Esophagus squamous epithelium (tissue), 4 donors: ENCODE data around the gene AGAP6.
"Not testable (repeated sequence)": the region's sequence is repeated elsewhere in the genome, so short reads cannot be mapped to it uniquely, and the experiment has no call there.

ENCODE experiments used
- POLR2A ChIP-seq, 4 donors: fragments of 450-650 bp; IDR thresholded peaks; one replicate each; pipeline ENCODE4 v1.6.1; 2017; ENCODE audit warnings: antibody characterized with exemption in 4 of 4, mild to moderate bottlenecking in 4 of 4, moderate library complexity in 3 of 4
- TF ChIP-seq, protein P1 (sequence below), 6 experiments: fragments of 450-650 bp in 4 of 6; fragments of 200-600 bp in 2 of 6; sonication (generic) in 2 of 6; IDR thresholded peaks; one replicate each; pipeline ENCODE4 v1.5.1; 2016 to 2019; ENCODE audit warnings: antibody characterized with exemption in 6 of 6, mild to moderate bottlenecking in 4 of 6, moderate library complexity in 4 of 6

- TF ChIP-seq, protein P1, sequence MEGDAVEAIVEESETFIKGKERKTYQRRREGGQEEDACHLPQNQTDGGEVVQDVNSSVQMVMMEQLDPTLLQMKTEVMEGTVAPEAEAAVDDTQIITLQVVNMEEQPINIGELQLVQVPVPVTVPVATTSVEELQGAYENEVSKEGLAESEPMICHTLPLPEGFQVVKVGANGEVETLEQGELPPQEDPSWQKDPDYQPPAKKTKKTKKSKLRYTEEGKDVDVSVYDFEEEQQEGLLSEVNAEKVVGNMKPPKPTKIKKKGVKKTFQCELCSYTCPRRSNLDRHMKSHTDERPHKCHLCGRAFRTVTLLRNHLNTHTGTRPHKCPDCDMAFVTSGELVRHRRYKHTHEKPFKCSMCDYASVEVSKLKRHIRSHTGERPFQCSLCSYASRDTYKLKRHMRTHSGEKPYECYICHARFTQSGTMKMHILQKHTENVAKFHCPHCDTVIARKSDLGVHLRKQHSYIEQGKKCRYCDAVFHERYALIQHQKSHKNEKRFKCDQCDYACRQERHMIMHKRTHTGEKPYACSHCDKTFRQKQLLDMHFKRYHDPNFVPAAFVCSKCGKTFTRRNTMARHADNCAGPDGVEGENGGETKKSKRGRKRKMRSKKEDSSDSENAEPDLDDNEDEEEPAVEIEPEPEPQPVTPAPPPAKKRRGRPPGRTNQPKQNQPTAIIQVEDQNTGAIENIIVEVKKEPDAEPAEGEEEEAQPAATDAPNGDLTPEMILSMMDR (IDR thresholded peaks at IDR 0.05): not testable (repeated sequence)
- not testable (repeated sequence) for TF ChIP-seq POLR2A (IDR thresholded peaks at IDR 0.05)
Observed at GRCh38 chr10:49988376-49988775, at the start of gene AGAP6.
